Transverse colon (tissue), 4 donors: ENCODE results near the gene TLK1.

Experiments
- EP300 ChIP-seq: sonication (generic); formaldehyde crosslinking; IDR thresholded peaks from one replicate; pipeline ENCODE4 v1.6.1; 2017; ENCODE audit warnings: antibody characterized with exemption, low read depth
- POLR2A ChIP-seq: fragments of 450-650 bp; IDR thresholded peaks from one replicate; pipeline ENCODE4 v1.6.1; 2016; ENCODE audit warnings: antibody characterized with exemption, mild to moderate bottlenecking, moderate library complexity
- POLR2AphosphoS5 ChIP-seq, 3 donors: sonication (generic); formaldehyde crosslinking; IDR thresholded peaks; one replicate each; pipeline ENCODE4 v1.6.1; 2016; ENCODE audit warnings: antibody characterized with exemption in 3 of 3
- TF ChIP-seq, protein P1 (sequence below), 5 experiments: fragments of 200-600 bp in 3 of 5; fragments of 450-650 bp in 2 of 5; sonication (generic) in 3 of 5; IDR thresholded peaks; 1 replicate in 2 of 5; 2 replicates in 3 of 5; pipeline ENCODE4 v1.5.1; 2016 to 2017; ENCODE audit warnings: antibody characterized with exemption in 5 of 5, inconsistent platforms in 3 of 5, mild to moderate bottlenecking in 2 of 5, moderate library complexity in 1 of 5

DNA sequence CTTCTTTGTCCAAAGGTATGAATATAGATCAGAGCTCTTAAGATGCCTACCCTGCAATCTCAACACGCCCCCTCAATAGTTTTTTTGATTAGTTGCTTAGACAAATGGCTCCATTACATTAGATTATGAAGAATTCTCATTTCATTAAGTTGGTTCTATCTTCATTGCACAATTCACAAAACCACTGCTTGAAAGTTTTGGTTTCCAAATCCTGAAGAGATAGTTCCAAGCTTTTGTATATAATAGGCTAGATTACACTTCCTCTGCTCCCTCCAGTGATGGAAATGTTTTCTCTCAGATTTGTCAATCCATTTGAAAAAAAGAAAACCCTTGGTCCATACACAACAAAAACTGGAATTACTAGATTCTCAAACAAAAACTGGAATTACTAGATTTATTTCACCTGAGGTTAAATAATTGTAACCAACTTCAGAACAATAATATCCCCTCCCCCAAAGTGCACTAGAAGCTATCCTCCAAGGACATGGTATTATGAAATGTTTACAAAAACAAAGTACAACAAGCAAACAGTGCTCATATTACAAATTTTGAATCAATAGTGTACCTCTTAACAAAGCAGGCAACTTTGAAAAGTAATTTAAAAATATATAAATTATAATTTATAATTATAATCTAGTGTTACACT is 6.8 kb upstream of the TLK1 start:
- TF ChIP-seq, protein P1, sequence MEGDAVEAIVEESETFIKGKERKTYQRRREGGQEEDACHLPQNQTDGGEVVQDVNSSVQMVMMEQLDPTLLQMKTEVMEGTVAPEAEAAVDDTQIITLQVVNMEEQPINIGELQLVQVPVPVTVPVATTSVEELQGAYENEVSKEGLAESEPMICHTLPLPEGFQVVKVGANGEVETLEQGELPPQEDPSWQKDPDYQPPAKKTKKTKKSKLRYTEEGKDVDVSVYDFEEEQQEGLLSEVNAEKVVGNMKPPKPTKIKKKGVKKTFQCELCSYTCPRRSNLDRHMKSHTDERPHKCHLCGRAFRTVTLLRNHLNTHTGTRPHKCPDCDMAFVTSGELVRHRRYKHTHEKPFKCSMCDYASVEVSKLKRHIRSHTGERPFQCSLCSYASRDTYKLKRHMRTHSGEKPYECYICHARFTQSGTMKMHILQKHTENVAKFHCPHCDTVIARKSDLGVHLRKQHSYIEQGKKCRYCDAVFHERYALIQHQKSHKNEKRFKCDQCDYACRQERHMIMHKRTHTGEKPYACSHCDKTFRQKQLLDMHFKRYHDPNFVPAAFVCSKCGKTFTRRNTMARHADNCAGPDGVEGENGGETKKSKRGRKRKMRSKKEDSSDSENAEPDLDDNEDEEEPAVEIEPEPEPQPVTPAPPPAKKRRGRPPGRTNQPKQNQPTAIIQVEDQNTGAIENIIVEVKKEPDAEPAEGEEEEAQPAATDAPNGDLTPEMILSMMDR (IDR thresholded peaks at IDR 0.05): no peak
- TF ChIP-seq POLR2AphosphoS5 (IDR thresholded peaks at IDR 0.05) (no peak), EP300 (no peak), POLR2A (no peak)
